ENCODE data around the gene TP53AIP1. TPM values are rescaled to one million over a fixed set of nuclear protein-coding genes. Genes with fewer than 3 reads are reported as not detected.

Gene TP53AIP1
- total and polyA plus RNA-seq, 2 of the 8 experiments (the other 6 are each of a cell fraction or from before 2014, with no cell fraction given) = 0.03 TPM; not detected in 1

DNA sequence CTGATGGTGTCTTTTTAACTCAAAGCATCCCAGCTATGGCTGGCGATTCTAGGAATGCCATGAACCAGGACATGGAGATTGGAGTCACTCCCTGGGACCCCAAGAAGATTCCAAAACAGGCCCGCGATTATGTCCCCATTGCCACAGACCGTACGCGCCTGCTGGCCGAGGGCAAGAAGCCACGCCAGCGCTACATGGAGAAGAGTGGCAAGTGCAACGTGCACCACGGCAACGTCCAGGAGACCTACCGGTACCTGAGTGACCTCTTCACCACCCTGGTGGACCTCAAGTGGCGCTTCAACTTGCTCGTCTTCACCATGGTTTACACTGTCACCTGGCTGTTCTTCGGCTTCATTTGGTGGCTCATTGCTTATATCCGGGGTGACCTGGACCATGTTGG is 31.4 kb downstream of the TP53AIP1 start:
- Histone ChIP-seq H3K9ac (replicated peaks in 1 of 4; ENCODE audit: extremely low read depth in 1 of 4, low read depth in 3 of 4, low read length in 3 of 4) (no peak overlapping the region), H3K79me1 (ENCODE audit: low read depth, low read length) (no peaks in the 10 kb centered on the region), H3K27me3 (replicated peaks in 1 of 4; ENCODE audit: control insufficient read depth in 3 of 4, extremely low read depth in 1 of 4, insufficient read depth in 3 of 4, low read length in 3 of 4) (peaks cover under 1 to 20% (median 12%) of the 10 kb centered on the region in 4 experiments), H2AFZ (ENCODE audit: low read length) (no peak overlapping the region), H3K23ac (ENCODE audit: insufficient read length) (no peak overlapping the region), H2BK5ac (ENCODE audit: low read depth, low read length) (no peak overlapping the region), H3K23me2 (ENCODE audit: low read depth, low read length) (peaks cover 8% of the 10 kb centered on the region; the same call in 1 of the 2 replicates), H4K8ac (ENCODE audit: extremely low read depth, insufficient read depth, low read length) (no peak overlapping the region), H2BK20ac (ENCODE audit: low read length) (no peak overlapping the region), H3K27ac (ENCODE audit: low read depth, low read length) (no peak overlapping the region), H2BK120ac (replicated peaks; ENCODE audit: low read depth, low read length) (no peak overlapping the region), H2BK15ac (ENCODE audit: low read length) (no peak overlapping the region), H3K9me3 (ENCODE audit: insufficient read depth in 2 of 2, low read depth in 1 of 2, low read length in 1 of 2) (peaks cover 0 to 4% of the 10 kb centered on the region in 2 experiments; a peak in 2 of 4 replicates), H3K36me3 (ENCODE audit: control insufficient read depth in 2 of 4, insufficient read depth in 4 of 4, low read length in 3 of 4) (no peaks in the 10 kb centered on the region), H3K4me2 (ENCODE audit: insufficient read depth in 1 of 2, low read depth in 2 of 2, low read length in 2 of 2) (no peak overlapping the region), H4K5ac (ENCODE audit: insufficient read length, low read depth, low read length) (no peak overlapping the region), H3K56ac (replicated peaks; ENCODE audit: insufficient read length, low read depth, low read length) (no peak overlapping the region), H3K18ac (ENCODE audit: extremely low read depth, low read length) (no peak overlapping the region), H3K4me1 (replicated peaks in 1 of 4; ENCODE audit: control insufficient read depth in 3 of 4, insufficient read depth in 4 of 4, low read length in 3 of 4) (no peaks in the 10 kb centered on the region), H3K79me2 (ENCODE audit: control insufficient read depth in 1 of 2, insufficient read depth in 2 of 2, low read length in 2 of 2) (no peaks in the 10 kb centered on the region), H2BK12ac (ENCODE audit: low read depth, low read length) (no peak overlapping the region), H4K20me1 (replicated peaks in 1 of 2; ENCODE audit: control insufficient read depth in 1 of 2, insufficient read depth in 2 of 2, low read length in 2 of 2) (no peaks in the 10 kb centered on the region), H3K4me3 (ENCODE audit: extremely low read depth in 1 of 4, insufficient read depth in 2 of 4, low read depth in 3 of 4, low read length in 4 of 4) (no peak overlapping the region), H3K4ac (replicated peaks; ENCODE audit: insufficient read length, low read depth, low read length) (no peak overlapping the region), H4K91ac (replicated peaks; ENCODE audit: insufficient read length, low read length) (no peak overlapping the region), H2AK5ac (ENCODE audit: low read depth, low read length) (no peak overlapping the region), H3K14ac (ENCODE audit: insufficient read length) (no peak overlapping the region)
- WGBS, 2 experiments (ENCODE audit: extremely low coverage in 1 of 2, insufficient coverage in 1 of 2, insufficient read length in 1 of 2, insufficient replicate concordance in 2 of 2, low coverage in 1 of 2, low lambda C conversion rate in 2 of 2, missing lambda C conversion rate in 1 of 2) = 97% methylated on average over 16 of the region's 17 CpGs; no CpG with 5 or more reads in 1 of the 2 experiments
- CTCF ChIA-PET (ENCODE audit: partially characterized antibody) = interaction anchor here (1.7 to 14.9 kb wide), 3 partner anchors 22 to 38 kb away, joined by 5 to 332 read pairs (median 108); partner anchors contain the start of genes KCNJ5 and TP53AIP1
- no peak for DNase-seq (ENCODE audit: low read depth in 1 of 2, low spot score in 2 of 2)
- TF ChIP-seq RAD21 (IDR thresholded peaks at IDR 0.05 in 1 of 2, conservative IDR thresholded peaks at IDR 0.05 in 1 of 2; ENCODE audit: low read depth in 2 of 2, low read length in 2 of 2) (no peak), CTBP2 (IDR thresholded peaks at IDR 0.05; ENCODE audit: borderline replicate concordance, insufficient read depth, insufficient read length, low read length) (no peak), TAF1 (IDR thresholded peaks at IDR 0.05; ENCODE audit: low read depth, low read length) (no peak), SRF (IDR thresholded peaks at IDR 0.05; ENCODE audit: low read depth, low read length) (no peak), PHF8 (conservative IDR thresholded peaks at IDR 0.05; ENCODE audit: low read depth, low read length) (no peak), POU5F1 (IDR thresholded peaks at IDR 0.05; ENCODE audit: low read depth, low read length) (no peak), SP2 (IDR thresholded peaks at IDR 0.05; ENCODE audit: low read length) (no peak), CHD2 (IDR thresholded peaks at IDR 0.05; ENCODE audit: low read length) (no peak), FOSL1 (IDR thresholded peaks at IDR 0.05; ENCODE audit: insufficient read depth, low read depth, low read length) (no peak)
- TF ChIP-seq, protein P1, sequence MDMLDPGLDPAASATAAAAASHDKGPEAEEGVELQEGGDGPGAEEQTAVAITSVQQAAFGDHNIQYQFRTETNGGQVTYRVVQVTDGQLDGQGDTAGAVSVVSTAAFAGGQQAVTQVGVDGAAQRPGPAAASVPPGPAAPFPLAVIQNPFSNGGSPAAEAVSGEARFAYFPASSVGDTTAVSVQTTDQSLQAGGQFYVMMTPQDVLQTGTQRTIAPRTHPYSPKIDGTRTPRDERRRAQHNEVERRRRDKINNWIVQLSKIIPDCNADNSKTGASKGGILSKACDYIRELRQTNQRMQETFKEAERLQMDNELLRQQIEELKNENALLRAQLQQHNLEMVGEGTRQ (IDR thresholded peaks at IDR 0.05; ENCODE audit: low read length) = no peak
- no peak for FAIRE-seq
- POLR2A ChIA-PET (ENCODE audit: partially characterized antibody) = no interaction called here

Data from H1 (cell line).